Measurements from ENCODE around the gene VPS25.
"Not testable (repeated sequence)": the region's sequence is repeated elsewhere in the genome, so short reads cannot be mapped to it uniquely, and the experiment has no call there.

The VPS25 gene

DNA sequence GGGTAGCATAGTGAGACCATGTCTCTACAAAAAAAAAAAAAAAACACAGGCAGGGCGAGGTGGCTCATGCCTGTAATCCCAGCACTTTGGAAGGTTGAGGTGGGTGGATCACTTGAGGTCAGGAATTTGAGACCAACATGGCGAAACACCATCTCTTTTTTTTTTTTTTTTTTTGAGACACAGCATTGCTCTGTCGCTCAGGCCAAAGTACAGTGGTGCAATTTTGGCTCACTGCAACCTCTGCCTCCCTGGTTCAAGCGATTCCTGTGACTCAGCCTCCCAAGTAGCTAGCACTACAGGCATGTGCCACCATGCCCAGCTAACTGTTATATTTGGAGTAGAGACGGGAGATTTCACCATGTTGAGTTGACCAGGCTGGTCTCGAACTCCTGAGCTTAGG is 7.1 kb upstream of the VPS25 start:
- Histone ChIP-seq H2AFZ (ENCODE audit: low read depth, low read length, severe bottlenecking) (no peak overlapping the region), H3K4me3 (ENCODE audit: insufficient read depth, low read length, poor library complexity, severe bottlenecking) (no peak overlapping the region), H3K9me2 (replicated peaks; ENCODE audit: insufficient read depth, low read length) (no peaks in the 10 kb centered on the region), H3K27ac (ENCODE audit: low read depth, low read length) (no peak overlapping the region), H3K79me2 (ENCODE audit: insufficient read depth, low read length) (no peaks in the 10 kb centered on the region), H3K36me3 (ENCODE audit: low read length) (no peaks in the 10 kb centered on the region), H3K9ac (ENCODE audit: low read length) (no peak overlapping the region), H3F3A (ENCODE audit: insufficient read depth) (no peaks in the 10 kb centered on the region), H3K27me3 (ENCODE audit: low read length) (no peaks in the 10 kb centered on the region), H3K4me2 (ENCODE audit: low read depth, low read length, poor library complexity, severe bottlenecking) (no peak overlapping the region), H3K9me3 (ENCODE audit: insufficient read depth, low read length) (no peaks in the 10 kb centered on the region), H4K20me1 (ENCODE audit: low read depth, low read length) (no peaks in the 10 kb centered on the region)
- no peak for TF ChIP-seq EZH2phosphoT487 (conservative IDR thresholded peaks at IDR 0.05; ENCODE audit: low read length)

DNA sequence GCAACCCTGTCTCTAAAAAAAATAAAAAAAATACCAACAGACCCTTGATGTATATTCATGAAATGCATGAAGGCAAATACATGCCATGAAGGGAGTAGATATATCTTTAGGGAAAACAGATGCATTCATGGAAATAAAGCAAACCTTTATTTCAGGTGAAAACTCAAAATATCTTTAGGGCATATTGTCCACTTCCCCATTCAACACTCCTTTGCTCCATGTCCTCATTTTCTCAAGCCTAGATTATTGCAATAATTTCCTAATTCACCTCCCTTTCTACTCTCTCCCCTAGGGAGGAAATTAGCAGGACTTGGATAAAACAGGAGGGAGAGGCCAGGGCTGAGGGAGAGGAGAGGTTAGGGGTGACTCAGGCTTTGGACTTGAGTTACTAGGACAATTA is 5.7 kb upstream of the VPS25 start:
- no peaks in the 10 kb centered on the region for H3K36me3 ChIP-seq (ENCODE audit: low read length)
- TF ChIP-seq, protein P1, sequence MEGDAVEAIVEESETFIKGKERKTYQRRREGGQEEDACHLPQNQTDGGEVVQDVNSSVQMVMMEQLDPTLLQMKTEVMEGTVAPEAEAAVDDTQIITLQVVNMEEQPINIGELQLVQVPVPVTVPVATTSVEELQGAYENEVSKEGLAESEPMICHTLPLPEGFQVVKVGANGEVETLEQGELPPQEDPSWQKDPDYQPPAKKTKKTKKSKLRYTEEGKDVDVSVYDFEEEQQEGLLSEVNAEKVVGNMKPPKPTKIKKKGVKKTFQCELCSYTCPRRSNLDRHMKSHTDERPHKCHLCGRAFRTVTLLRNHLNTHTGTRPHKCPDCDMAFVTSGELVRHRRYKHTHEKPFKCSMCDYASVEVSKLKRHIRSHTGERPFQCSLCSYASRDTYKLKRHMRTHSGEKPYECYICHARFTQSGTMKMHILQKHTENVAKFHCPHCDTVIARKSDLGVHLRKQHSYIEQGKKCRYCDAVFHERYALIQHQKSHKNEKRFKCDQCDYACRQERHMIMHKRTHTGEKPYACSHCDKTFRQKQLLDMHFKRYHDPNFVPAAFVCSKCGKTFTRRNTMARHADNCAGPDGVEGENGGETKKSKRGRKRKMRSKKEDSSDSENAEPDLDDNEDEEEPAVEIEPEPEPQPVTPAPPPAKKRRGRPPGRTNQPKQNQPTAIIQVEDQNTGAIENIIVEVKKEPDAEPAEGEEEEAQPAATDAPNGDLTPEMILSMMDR (IDR thresholded peaks at IDR 0.05; ENCODE audit: insufficient read depth, low read length, poor library complexity, severe bottlenecking): no peak
- no peak for TF ChIP-seq EZH2phosphoT487 (conservative IDR thresholded peaks at IDR 0.05; ENCODE audit: low read length)
- H3F3A ChIP-seq (ENCODE audit: insufficient read depth): no peaks in the 10 kb centered on the region
- H3K27ac ChIP-seq (ENCODE audit: low read depth, low read length): no peak overlapping the region
- H3K4me2 ChIP-seq (ENCODE audit: low read depth, low read length, poor library complexity, severe bottlenecking): no peak overlapping the region
- no peak overlapping the region for H3K9ac ChIP-seq (ENCODE audit: low read length)
- no peaks in the 10 kb centered on the region for H3K27me3 ChIP-seq (ENCODE audit: low read length)
- H3K4me3 ChIP-seq (ENCODE audit: insufficient read depth, low read length, poor library complexity, severe bottlenecking): no peak overlapping the region
- H3K9me3 ChIP-seq (ENCODE audit: insufficient read depth, low read length): no peaks in the 10 kb centered on the region
- no peaks in the 10 kb centered on the region for H3K79me2 ChIP-seq (ENCODE audit: insufficient read depth, low read length)
- H3K9me2 ChIP-seq (replicated peaks; ENCODE audit: insufficient read depth, low read length): no peaks in the 10 kb centered on the region
- H4K20me1 ChIP-seq (ENCODE audit: low read depth, low read length): no peaks in the 10 kb centered on the region
- no peak overlapping the region for H2AFZ ChIP-seq (ENCODE audit: low read depth, low read length, severe bottlenecking)

DNA sequence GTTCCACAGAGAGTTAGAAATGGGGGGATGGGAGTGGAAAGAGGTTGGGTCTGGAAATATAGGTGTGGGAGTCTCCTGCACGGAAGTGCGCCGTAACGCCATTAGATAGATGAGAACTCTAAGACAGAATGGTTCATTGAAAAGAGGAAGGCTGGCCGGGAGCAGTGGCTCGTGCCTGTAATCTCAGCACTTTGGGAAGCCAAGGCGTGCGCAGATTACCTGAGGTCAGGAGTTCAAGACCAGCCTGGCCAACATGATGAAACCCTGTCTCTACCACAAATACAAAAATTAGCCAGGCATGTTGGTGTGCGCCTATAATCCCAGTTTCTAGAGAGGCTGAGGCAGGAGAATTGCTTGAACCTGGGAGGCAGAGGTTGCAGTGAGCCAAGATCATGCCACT is 5.2 kb upstream of the VPS25 start:
- not testable (repeated sequence) for H2AFZ ChIP-seq (ENCODE audit: low read depth, low read length, severe bottlenecking); H3K9me2 ChIP-seq (replicated peaks; ENCODE audit: insufficient read depth, low read length); H3K9ac ChIP-seq (ENCODE audit: low read length); H3K27me3 ChIP-seq (ENCODE audit: low read length); H3K79me2 ChIP-seq (ENCODE audit: insufficient read depth, low read length); H3K4me2 ChIP-seq (ENCODE audit: low read depth, low read length, poor library complexity, severe bottlenecking); H3K4me3 ChIP-seq (ENCODE audit: insufficient read depth, low read length, poor library complexity, severe bottlenecking); H4K20me1 ChIP-seq (ENCODE audit: low read depth, low read length); H3K36me3 ChIP-seq (ENCODE audit: low read length); H3K27ac ChIP-seq (ENCODE audit: low read depth, low read length); H3F3A ChIP-seq (ENCODE audit: insufficient read depth); H3K9me3 ChIP-seq (ENCODE audit: insufficient read depth, low read length)

DNA sequence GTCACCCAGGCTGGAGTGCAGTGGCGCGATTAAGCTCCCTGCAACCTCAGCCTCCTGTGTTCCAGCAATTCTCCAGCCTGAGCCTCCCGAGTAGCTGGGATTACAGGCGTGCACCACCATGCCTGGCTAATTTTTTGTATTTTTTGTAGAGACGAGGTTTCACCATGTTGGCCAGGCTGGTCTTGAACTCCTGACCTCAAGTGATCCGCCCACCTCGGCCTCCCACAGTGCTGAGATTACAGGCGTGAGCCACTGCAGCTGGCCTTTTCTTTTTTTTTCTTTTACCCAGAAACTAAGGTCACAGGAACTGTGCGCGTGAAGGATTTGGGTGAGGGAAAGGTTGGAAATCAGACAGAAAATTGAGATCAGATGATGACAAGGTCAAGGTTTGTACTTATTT is 3.3 kb upstream of the VPS25 start:
- H3K27ac ChIP-seq (ENCODE audit: low read depth, low read length); H2AFZ ChIP-seq (ENCODE audit: low read depth, low read length, severe bottlenecking); H3K4me2 ChIP-seq (ENCODE audit: low read depth, low read length, poor library complexity, severe bottlenecking); H3K27me3 ChIP-seq (ENCODE audit: low read length); H3K9me2 ChIP-seq (replicated peaks; ENCODE audit: insufficient read depth, low read length); H3K36me3 ChIP-seq (ENCODE audit: low read length); H3K9ac ChIP-seq (ENCODE audit: low read length); H3F3A ChIP-seq (ENCODE audit: insufficient read depth); H3K79me2 ChIP-seq (ENCODE audit: insufficient read depth, low read length); H4K20me1 ChIP-seq (ENCODE audit: low read depth, low read length); H3K9me3 ChIP-seq (ENCODE audit: insufficient read depth, low read length); H3K4me3 ChIP-seq (ENCODE audit: insufficient read depth, low read length, poor library complexity, severe bottlenecking): not testable (repeated sequence)

DNA sequence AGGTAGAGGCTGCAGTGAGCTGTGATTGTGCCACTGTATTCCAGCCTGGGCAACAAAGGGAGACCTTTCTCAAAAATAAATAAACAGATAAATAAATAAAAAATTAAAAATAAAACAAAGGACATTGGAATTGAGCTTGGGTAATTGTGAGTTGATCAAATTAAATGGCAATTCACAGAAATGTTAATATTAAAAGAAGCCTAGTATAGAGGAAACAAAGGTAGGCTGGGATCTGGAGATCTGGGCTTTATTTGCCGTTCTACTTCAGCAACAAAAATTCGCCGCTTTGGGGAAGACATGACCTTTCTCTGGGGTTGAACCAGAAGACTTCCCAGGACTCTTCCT is 332 bp upstream of the VPS25 start:
- H3K4me3 ChIP-seq (ENCODE audit: insufficient read depth, low read length, poor library complexity, severe bottlenecking): peak overlapping the region; percentile 91
- H3K9ac ChIP-seq (ENCODE audit: low read length): peak overlapping the region; percentile 93
- no peaks in the 10 kb centered on the region for H3K9me2 ChIP-seq (replicated peaks; ENCODE audit: insufficient read depth, low read length)
- H3K36me3 ChIP-seq (ENCODE audit: low read length): peaks cover 4% of the 10 kb centered on the region
- H3K79me2 ChIP-seq (ENCODE audit: insufficient read depth, low read length): 0 out of 2 replicates have a peak, but pooled peaks cover 10% of the 10 kb centered on the region
- H2AFZ ChIP-seq (ENCODE audit: low read depth, low read length, severe bottlenecking): peak overlapping the region; percentile 84
- H3K27ac ChIP-seq (ENCODE audit: low read depth, low read length): no peak overlapping the region
- no peaks in the 10 kb centered on the region for H3K9me3 ChIP-seq (ENCODE audit: insufficient read depth, low read length)
- TF ChIP-seq EZH2phosphoT487 (conservative IDR thresholded peaks at IDR 0.05; ENCODE audit: low read length): no peak
- TF ChIP-seq, protein P1 (IDR thresholded peaks at IDR 0.05; ENCODE audit: insufficient read depth, low read length, poor library complexity, severe bottlenecking): no peak
- H3K27me3 ChIP-seq (ENCODE audit: low read length): no peaks in the 10 kb centered on the region
- H3K4me2 ChIP-seq (ENCODE audit: low read depth, low read length, poor library complexity, severe bottlenecking): peak overlapping the region; percentile 94
- H3F3A ChIP-seq (ENCODE audit: insufficient read depth): 0 out of 2 replicates have a peak, but pooled peaks cover 3% of the 10 kb centered on the region
- H4K20me1 ChIP-seq (ENCODE audit: low read depth, low read length): no peaks in the 10 kb centered on the region
